Kidney (tissue), 14 donors: ENCODE data around the gene ADAMTS7. TPM values are rescaled to one million over a fixed set of nuclear protein-coding genes. Genes with fewer than 3 reads are reported as not detected.
"Not testable (repeated sequence)": the region's sequence is repeated elsewhere in the genome, so short reads cannot be mapped to it uniquely, and the experiment has no call there.

ENCODE experiments used
- DNase-seq, 5 donors: peaks; one replicate each; pipeline ENCODE4 v3.0.0-alpha.2; 2013 to 2020
- FAIRE-seq: peaks from 2 replicates; lab custom pipeline; 2012; peaks lifted over from hg19 to GRCh38; lab: Jason Lieb, UNC
- H3K27ac ChIP-seq, 2 donors: one replicate each; pipeline ENCODE4 v1.7.0; 2013; ENCODE audit warnings: low read depth in 2 of 2, low read length in 2 of 2, inconsistent platforms in 1 of 2
- H3K27me3 ChIP-seq: one replicate; pipeline ENCODE4 v1.7.1; 2013; ENCODE audit warnings: low read length, inconsistent platforms; ENCODE audit not compliant: control insufficient read depth, insufficient read depth
- H3K36me3 ChIP-seq, 3 donors: one replicate each; pipeline versions ENCODE4 v1.7.0 to v1.7.1; 2013; ENCODE audit warnings: low read length in 3 of 3, control low read depth in 1 of 3, inconsistent platforms in 1 of 3; ENCODE audit not compliant: insufficient read depth in 3 of 3, control insufficient read depth in 2 of 3
- H3K4me1 ChIP-seq, 3 donors: one replicate each; pipeline versions ENCODE4 v1.7.0 to v1.7.1; 2013; ENCODE audit warnings: low read length in 3 of 3, inconsistent platforms in 1 of 3, low read depth in 1 of 3; ENCODE audit not compliant: control insufficient read depth in 2 of 3, insufficient read depth in 2 of 3
- H3K4me3 ChIP-seq, 3 donors: one replicate each; pipeline versions ENCODE4 v1.7.0 to v1.8.1; 2013; ENCODE audit warnings: low read length in 3 of 3, control low read depth in 1 of 3, inconsistent platforms in 1 of 3
- H3K9ac ChIP-seq, 3 donors: one replicate each; pipeline versions ENCODE4 v1.7.0 to v1.7.1; 2013; ENCODE audit warnings: low read length in 3 of 3, control low read depth in 1 of 3, inconsistent platforms in 1 of 3
- H3K9me3 ChIP-seq, 3 donors: one replicate each; pipeline versions ENCODE4 v1.7.0 to v1.7.1; 2013; ENCODE audit warnings: low read length in 3 of 3, control low read depth in 1 of 3, inconsistent platforms in 1 of 3; ENCODE audit not compliant: control insufficient read depth in 2 of 3, insufficient read depth in 1 of 3
- CTCF ChIP-seq: IDR thresholded peaks from 3 replicates; pipeline ENCODE4 v1.5.1; 2012; ENCODE audit warnings: mild to moderate bottlenecking, moderate library complexity, borderline replicate concordance; ENCODE audit not compliant: insufficient read depth; ENCODE audit errors: extremely low read depth
- intact Hi-C: fragments of 100-400 bp; cut with DNase I; formaldehyde crosslinking; loops from one replicate; pipeline ENCODE4 v1.11.1; 2022
- polyA plus RNA-seq: library from polyadenylated mRNA; stranded (reverse); fragments of 350-450 nt; fragmentation: Illumina TruSeq; extraction: RNeasy Lipid Tissue Mini Kit (QIAGEN cat#74804); gene quantifications from one replicate; pipeline ENCODE4 v1.2.3, GENCODE V29; 2014; ENCODE audit warnings: low read depth, low replicate concordance; ENCODE audit not compliant: insufficient read depth
- total RNA-seq: library from RNA; stranded (reverse); fragmentation: NEBNext Ultra II Directional; extraction: Animal tissue kit (Norgen Biotek cat#: 25700); gene quantifications from one replicate; pipeline ENCODE4 v1.2.1, GENCODE V29; 2021
- donor health status: control.
- donor health status: control.
- donor health status: control.
- donor health status: control.
- donor health status: control.
- donor health status: DM: yes; HTN: yes; CAD: no.
- donor health status: Normal renal cell carcinoma (clear cell type).

The ADAMTS7 gene
- total and polyA plus RNA-seq, 2 donors from 2014 or later = 0.82 to 3.1 TPM

- FAIRE-seq (no peak), DNase-seq (peak in 1 of 5 donors; percentile 25)
- no peak overlapping the region for H3K4me3 ChIP-seq
- no peak overlapping the region for H3K9ac ChIP-seq
- H3K4me1 ChIP-seq = no peaks in the 10 kb centered on the region
- TF ChIP-seq CTCF = no peak
- no peaks in the 10 kb centered on the region for H3K27me3 ChIP-seq
- no peak overlapping the region for H3K27ac ChIP-seq
- no peaks in the 10 kb centered on the region for H3K9me3 ChIP-seq
- no peaks in the 10 kb centered on the region for H3K36me3 ChIP-seq
- intact Hi-C loops = no loop called here
Observed at GRCh38 chr15:78796510-78796909, 14.8 kb downstream of the ADAMTS7 start.

- H3K27me3 ChIP-seq = no peaks in the 10 kb centered on the region
- no peaks in the 10 kb centered on the region for H3K36me3 ChIP-seq
- no peaks in the 10 kb centered on the region for H3K9me3 ChIP-seq
- TF ChIP-seq CTCF = no peak
- no peak overlapping the region for H3K4me3 ChIP-seq
- intact Hi-C loops = no loop called here
- H3K9ac ChIP-seq = no peak overlapping the region
- H3K27ac ChIP-seq = no peak overlapping the region
- no peaks in the 10 kb centered on the region for H3K4me1 ChIP-seq
- no peak for FAIRE-seq
- DNase-seq = no peak
Observed at GRCh38 chr15:78795043-78795442, 16.2 kb downstream of the ADAMTS7 start.

GRCh38 chr15:78794446-78794845 lies 16.8 kb downstream of the ADAMTS7 start:
- H3K4me1 ChIP-seq, H3K27ac ChIP-seq, DNase-seq, FAIRE-seq, H3K36me3 ChIP-seq, H3K4me3 ChIP-seq, intact Hi-C loops, H3K9ac ChIP-seq, H3K9me3 ChIP-seq, H3K27me3 ChIP-seq: not testable (repeated sequence)

GRCh38 chr15:78791357-78791756 lies 19.9 kb downstream of the ADAMTS7 start:
- Histone ChIP-seq H3K4me1 (no peaks in the 10 kb centered on the region), H3K36me3 (no peaks in the 10 kb centered on the region), H3K27me3 (no peaks in the 10 kb centered on the region), H3K4me3 (no peak overlapping the region), H3K9ac (no peak overlapping the region), H3K27ac (no peak overlapping the region), H3K9me3 (no peaks in the 10 kb centered on the region)
- intact Hi-C loops = no loop called here
- no peak for DNase-seq
- FAIRE-seq = no peak
- TF ChIP-seq CTCF = no peak
